Motor neuron (in vitro differentiated cells): Measurements from ENCODE around the gene IFT81. TPM values are rescaled to one million over a fixed set of nuclear protein-coding genes. Genes with fewer than 3 reads are reported as not detected.
A peak's percentile ranks its signal among the peaks of the same experiment; 100 is the strongest.
"Not testable (repeated sequence)": the region's sequence is repeated elsewhere in the genome, so short reads cannot be mapped to it uniquely, and the experiment has no call there.

Experiments
- ATAC-seq, 8 experiments: fragments of 200-7000 bp; cut with Tn5 transposase; replicated peaks in 6 of 8; 2 replicates each; pipeline ENCODE4 v1.8.0; 2021; ENCODE audit warnings: mild to moderate bottlenecking in 8 of 8, moderate library complexity in 8 of 8
- H3K27ac ChIP-seq, 2 donors: fragments of 250-450 bp; sonication (Bioruptor Pico); 2 replicates each; pipeline ENCODE4 v1.9.0; 2021; ENCODE audit warnings: antibody characterized with exemption in 2 of 2, mild to moderate bottlenecking in 2 of 2, moderate library complexity in 1 of 2
- H3K4me1 ChIP-seq, 2 donors: fragments of 250-450 bp; sonication (Bioruptor Pico); replicated peaks in 1 of 2; 2 replicates each; pipeline ENCODE4 v1.6.1; 2021; ENCODE audit warnings: antibody characterized with exemption in 2 of 2, mild to moderate bottlenecking in 2 of 2, moderate library complexity in 1 of 2
- H3K4me3 ChIP-seq, 5 donors: fragments of 250-450 bp; sonication (Bioruptor Pico); 2 replicates each; pipeline ENCODE4 v1.9.0; 2021; ENCODE audit warnings: antibody characterized with exemption in 5 of 5, mild to moderate bottlenecking in 5 of 5, moderate library complexity in 4 of 5
- WGBS, 10 experiments: fragments of 450-650 bp; shearing (Covaris generic); methylation state at CpG; one replicate each; pipeline ENCODE4 v1.0.0; 2022; 5-methylcytosine and 5-hydroxymethylcytosine counted together
- in situ Hi-C, 9 experiments: fragments of 400-800 bp; cut with MboI; loops; one replicate each; pipeline ENCODE4 v1.15.0; 2021; ENCODE audit warnings: low sequenced_read_pairs in 9 of 9, low pct_unique_long_range_greater_than_20kb in 2 of 9; ENCODE audit not compliant: unreplicated experiment in 9 of 9
- total RNA-seq, 8 experiments: library from RNA; unstranded; fragments of 300-600 nt; gene quantifications; 2 replicates each; pipeline versions ENCODE4 v1.2.3 to v1.2.4, GENCODE V29; 2022

Gene IFT81
- total RNA-seq, 8 experiments from 2014 or later = 5.3 to 51.5 (median 33.7) TPM

GRCh38 chr12:110247340-110248095, 123.4 kb downstream of the IFT81 start:
- peaks cover 0 to 5% of the 10 kb centered on the region in 2 donors for H3K4me1 ChIP-seq
- no peak overlapping the region for H3K27ac ChIP-seq
- 41 to 100% (median 73%) methylated on average over 1 to 5 of the region's 14 CpGs for WGBS, 10 experiments
- no peak overlapping the region for H3K4me3 ChIP-seq
- in situ Hi-C loops = no loop called here
- ATAC-seq = peak in 2 of 8 experiments; percentile 27 to 34

DNA sequence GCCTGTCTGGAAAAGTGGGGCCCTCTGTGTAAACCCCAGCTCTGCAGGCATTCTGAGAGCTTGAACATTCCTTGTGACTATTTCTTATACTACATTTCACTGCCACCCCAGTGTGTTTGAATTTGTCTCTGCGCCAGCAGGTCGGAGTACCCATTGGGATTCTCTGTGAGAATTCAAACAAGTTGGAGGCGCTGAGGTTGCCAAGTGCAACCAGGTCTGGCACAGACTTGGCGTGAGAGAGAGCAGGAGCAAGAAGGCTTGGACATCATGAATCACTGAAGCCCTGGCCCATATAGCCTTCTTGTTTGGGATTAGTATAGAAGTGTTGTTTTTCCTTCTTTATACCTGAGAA, 123.9 kb downstream of the IFT81 start:
- peak in 1 of 8 experiments; percentile 35 for ATAC-seq
- H3K4me1 ChIP-seq = peaks cover 0 to 5% of the 10 kb centered on the region in 2 donors
- H3K4me3 ChIP-seq = no peak overlapping the region
- H3K27ac ChIP-seq = no peak overlapping the region
- in situ Hi-C loops = no loop called here
- WGBS, 10 experiments = 86 to 95% (median 89%) methylated on average over 2 to 4 of the region's 4 CpGs; no CpG with 5 or more reads in 2 of the 10 experiments

DNA sequence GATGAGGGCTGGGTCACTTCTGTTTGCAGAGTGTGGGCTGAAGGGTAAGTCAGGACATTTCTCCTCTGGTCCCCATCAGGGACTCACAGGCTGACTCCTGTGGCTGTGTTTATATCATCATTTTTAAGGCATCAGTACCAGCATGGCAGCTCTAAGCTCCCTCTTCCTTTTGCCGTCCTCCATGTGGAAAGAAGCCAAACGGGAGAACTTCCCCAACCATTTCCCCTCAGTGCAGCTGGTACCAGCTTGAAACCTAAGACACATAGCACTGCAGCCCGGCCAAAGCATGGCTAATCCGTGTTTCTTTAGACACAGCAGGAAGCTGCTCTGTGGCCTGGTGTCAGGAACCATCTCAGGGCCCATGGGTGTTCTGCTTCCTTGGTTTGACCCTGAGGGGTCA, 124.9 kb downstream of the IFT81 start:
- WGBS, 10 experiments = 70 to 100% (median 86%) methylated on average over 1 to 4 of the region's 4 CpGs; no CpG with 5 or more reads in 4 of the 10 experiments
- H3K27ac ChIP-seq = no peak overlapping the region
- H3K4me3 ChIP-seq = no peak overlapping the region
- peaks cover 0 to 5% of the 10 kb centered on the region in 2 donors for H3K4me1 ChIP-seq
- in situ Hi-C loops = no loop called here
- peak in 1 of 8 experiments; percentile 29 for ATAC-seq

GRCh38 chr12:110249716-110250225, 125.6 kb downstream of the IFT81 start:
- WGBS, 10 experiments = 0 to 100% (median 80%) methylated on average over 1 to 3 of the region's 7 CpGs; no CpG with 5 or more reads in 2 of the 10 experiments
- Histone ChIP-seq H3K27ac (no peak overlapping the region), H3K4me1 (peaks cover 0 to 5% of the 10 kb centered on the region in 2 donors), H3K4me3 (no peak overlapping the region)
- peak in 3 of 8 experiments; percentile 14 to 24 (median 18) for ATAC-seq
- in situ Hi-C loops = no loop called here

DNA sequence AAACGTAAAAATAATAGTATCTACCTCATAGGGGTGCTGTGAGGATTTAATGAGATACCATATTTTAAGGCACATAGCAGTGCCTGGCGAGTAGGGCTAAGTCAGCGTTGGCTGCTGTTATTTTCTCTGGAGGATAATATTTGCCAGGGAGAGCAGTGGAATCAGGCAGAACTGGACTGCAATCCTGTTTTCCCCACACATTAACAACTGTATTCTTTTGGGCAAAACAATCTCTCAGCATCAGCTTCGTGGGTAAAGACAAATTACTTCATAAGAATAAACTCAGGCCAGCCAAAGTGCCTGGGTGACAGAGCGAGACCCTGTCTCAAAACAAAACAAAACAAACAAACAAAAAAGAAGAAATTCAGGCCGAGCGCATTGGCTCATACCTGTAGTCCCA, 127.2 kb downstream of the IFT81 start:
- Histone ChIP-seq H3K27ac (no peak overlapping the region), H3K4me1 (peaks cover 0 to 5% of the 10 kb centered on the region in 2 donors), H3K4me3 (no peak overlapping the region)
- in situ Hi-C loops = no loop called here
- WGBS, 10 experiments = 60 to 100% (median 85%) methylated on average over 1 to 7 of the region's 7 CpGs
- ATAC-seq = no peak

DNA sequence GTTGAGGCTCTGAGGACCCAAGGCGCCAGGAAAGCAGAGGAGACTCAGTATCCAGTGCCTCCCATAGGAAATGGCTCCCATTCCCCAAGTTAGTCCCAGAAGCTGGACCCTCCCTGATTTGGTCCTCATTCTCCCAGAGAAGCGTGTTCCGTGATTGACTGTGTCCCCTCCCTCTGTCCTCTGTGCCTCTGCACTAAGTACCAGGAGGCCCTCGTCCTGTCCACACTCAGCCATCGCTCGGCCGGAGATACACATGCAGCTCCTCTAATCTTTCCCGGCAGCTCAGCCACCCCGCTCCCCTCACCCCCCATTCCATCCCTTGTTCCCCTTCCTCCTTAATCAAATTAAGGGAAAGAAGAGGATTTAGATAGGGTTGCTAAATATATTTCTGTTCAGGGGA, 128.6 kb downstream of the IFT81 start:
- no peak for ATAC-seq
- Histone ChIP-seq H3K4me3 (no peak overlapping the region), H3K27ac (no peak overlapping the region), H3K4me1 (no peaks in the 10 kb centered on the region)
- WGBS, 10 experiments = 100% methylated on average over 1 to 2 of the region's 9 CpGs; no CpG with 5 or more reads in 7 of the 10 experiments
- in situ Hi-C loops = no loop called here

GRCh38 chr12:110253176-110253575, 129.0 kb downstream of the IFT81 start:
- H3K4me3 ChIP-seq = no peak overlapping the region
- no peak overlapping the region for H3K27ac ChIP-seq
- ATAC-seq = peak in 2 of 8 experiments; percentile 16 to 37
- WGBS, 10 experiments = 18 to 85% (median 68%) methylated on average over 1 to 8 of the region's 9 CpGs; no CpG with 5 or more reads in 4 of the 10 experiments
- no peaks in the 10 kb centered on the region for H3K4me1 ChIP-seq
- in situ Hi-C loops = no loop called here

- no peak overlapping the region for H3K27ac ChIP-seq
- H3K4me1 ChIP-seq = no peaks in the 10 kb centered on the region
- 71 to 100% (median 100%) methylated on average over 1 to 6 of the region's 6 CpGs; no CpG with 5 or more reads in 1 of the 10 experiments for WGBS, 10 experiments
- ATAC-seq = no peak
- in situ Hi-C loops = no loop called here
- H3K4me3 ChIP-seq = no peak overlapping the region
Measured at GRCh38 chr12:110254971-110255540, 130.9 kb downstream of the IFT81 start.

GRCh38 chr12:110255890-110256456, 131.8 kb downstream of the IFT81 start:
- H3K4me1 ChIP-seq, H3K4me3 ChIP-seq, H3K27ac ChIP-seq, in situ Hi-C loops: not testable (repeated sequence)
- peak in 3 of 8 experiments; percentile 85 to 87 (median 86) for ATAC-seq
- 70 to 100% (median 83%) methylated on average over 1 to 8 of the region's 11 CpGs; no CpG with 5 or more reads in 3 of the 10 experiments for WGBS, 10 experiments

GRCh38 chr12:110256780-110257431, 132.7 kb downstream of the IFT81 start:
- Histone ChIP-seq H3K27ac (no peak overlapping the region), H3K4me3 (no peak overlapping the region), H3K4me1 (no peaks in the 10 kb centered on the region)
- in situ Hi-C loops = no loop called here
- WGBS, 10 experiments = 59 to 100% (median 89%) methylated on average over 1 to 8 of the region's 12 CpGs; no CpG with 5 or more reads in 3 of the 10 experiments
- ATAC-seq = no peak

DNA sequence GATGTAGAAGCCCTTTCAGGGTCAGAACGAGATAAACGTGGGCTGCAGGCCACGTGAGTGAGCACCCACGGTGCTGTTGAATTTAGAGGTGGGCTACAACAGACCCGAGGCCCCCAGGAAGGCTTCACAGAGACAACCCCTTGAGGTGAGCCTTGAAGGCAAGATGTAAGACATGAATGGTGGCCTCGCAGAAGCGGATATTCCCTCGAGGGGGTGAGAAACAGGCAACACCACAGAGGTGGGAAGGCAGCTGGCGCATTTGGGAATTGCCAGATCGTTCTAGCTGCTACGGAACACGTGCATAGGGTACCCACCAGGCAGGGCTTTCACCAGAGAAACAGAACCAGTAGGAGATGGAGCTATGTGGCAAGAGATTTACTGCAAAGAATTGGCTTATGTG, 134.3 kb downstream of the IFT81 start:
- no peak for ATAC-seq
- Histone ChIP-seq H3K4me1 (no peaks in the 10 kb centered on the region), H3K4me3 (no peak overlapping the region), H3K27ac (no peak overlapping the region)
- in situ Hi-C loops = no loop called here
- WGBS, 10 experiments = 76 to 93% (median 88%) methylated on average over 1 to 8 of the region's 12 CpGs; no CpG with 5 or more reads in 2 of the 10 experiments

DNA sequence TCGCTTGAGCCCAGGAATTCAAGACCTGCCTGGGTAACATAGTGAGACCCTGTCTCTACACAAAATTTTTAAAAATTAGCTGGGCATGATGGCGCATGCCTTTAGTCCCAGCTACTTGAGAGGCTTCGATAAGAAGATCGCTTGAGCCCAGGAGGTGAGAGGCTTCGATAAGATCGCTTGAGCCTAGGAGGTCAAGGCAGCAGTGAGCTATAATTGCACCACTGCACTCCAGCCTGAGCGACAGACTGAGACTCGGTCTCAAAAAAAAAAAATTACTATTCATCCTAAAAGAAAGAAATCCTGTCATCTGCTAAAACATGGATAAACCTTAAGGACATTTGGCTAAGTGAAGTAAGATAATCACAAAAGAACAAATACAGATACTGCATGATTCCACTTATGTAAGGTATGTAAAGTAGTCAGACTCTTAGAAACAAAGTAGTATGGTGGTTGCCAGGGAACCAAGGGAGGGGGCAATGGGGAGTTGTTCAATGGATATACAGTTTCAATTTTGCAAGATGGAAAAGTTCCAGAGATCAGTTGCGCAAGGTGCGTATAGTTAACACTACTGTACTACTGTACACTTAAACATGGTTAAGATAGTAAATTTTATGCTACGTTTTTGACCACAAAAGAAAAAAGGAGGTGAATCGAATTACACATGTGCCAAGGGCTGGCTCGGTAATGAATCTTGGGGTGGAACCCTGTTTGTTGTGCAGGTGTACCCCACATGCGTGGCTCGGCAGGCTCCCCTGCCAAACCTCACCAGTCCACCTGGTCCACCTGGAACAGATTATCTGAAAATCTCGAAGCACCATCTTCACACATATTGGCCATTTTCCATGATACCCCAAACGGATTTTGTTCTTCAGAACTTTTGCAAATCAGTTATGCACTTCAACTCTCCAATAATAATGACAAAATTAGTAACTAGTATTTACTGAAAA, 138.6 kb downstream of the IFT81 start:
- Histone ChIP-seq H3K4me3 (no peak overlapping the region), H3K4me1 (peaks cover 0 to 12% of the 10 kb centered on the region in 2 donors), H3K27ac (no peak overlapping the region)
- in situ Hi-C loops = no loop called here
- 32 to 100% (median 80%) methylated on average over 2 to 12 of the region's 17 CpGs for WGBS, 10 experiments
- ATAC-seq = peak in 3 of 8 experiments; percentile 38 to 63 (median 63)
